Transverse colon (tissue), 4 donors: ENCODE measurements around the gene NUP205. TPM values are rescaled to one million over a fixed set of nuclear protein-coding genes. Genes with fewer than 3 reads are reported as not detected.

Experiments
- DNase-seq: peaks from one replicate; pipeline ENCODE4 v3.0.0-alpha.2; 2019
- H3K27ac ChIP-seq, 4 donors: fragments of 200-600 bp; sonication (generic); 2 replicates each; pipeline ENCODE4 v1.5.1; 2016 to 2018; ENCODE audit warnings: inconsistent platforms in 4 of 4
- H3K27me3 ChIP-seq: fragments of 200-600 bp; sonication (generic); 2 replicates; pipeline ENCODE4 v1.5.1; 2017; ENCODE audit warnings: inconsistent platforms
- H3K36me3 ChIP-seq, 4 donors: fragments of 200-600 bp; sonication (generic); 2 replicates each; pipeline ENCODE4 v1.5.1; 2017 to 2019; ENCODE audit warnings: inconsistent platforms in 4 of 4
- H3K4me1 ChIP-seq, 4 donors: fragments of 200-600 bp; sonication (generic); 2 replicates each; pipeline ENCODE4 v1.5.1; 2017 to 2020; ENCODE audit warnings: inconsistent platforms in 4 of 4
- H3K4me3 ChIP-seq, 4 donors: fragments of 200-600 bp; sonication (generic); 1 replicate in 1 of 4; 2 replicates in 3 of 4; pipeline versions ENCODE4 v1.5.1 to v1.6.1; 2017 to 2019; ENCODE audit warnings: inconsistent platforms in 4 of 4
- H3K9me3 ChIP-seq, 2 donors: fragments of 200-600 bp; sonication (generic); 2 replicates each; pipeline ENCODE4 v1.5.1; 2017 to 2019; ENCODE audit warnings: inconsistent platforms in 2 of 2
- EP300 ChIP-seq: sonication (generic); formaldehyde crosslinking; IDR thresholded peaks from one replicate; pipeline ENCODE4 v1.6.1; 2017; ENCODE audit warnings: antibody characterized with exemption, low read depth
- POLR2A ChIP-seq: fragments of 450-650 bp; IDR thresholded peaks from one replicate; pipeline ENCODE4 v1.6.1; 2016; ENCODE audit warnings: antibody characterized with exemption, mild to moderate bottlenecking, moderate library complexity
- POLR2AphosphoS5 ChIP-seq, 3 donors: sonication (generic); formaldehyde crosslinking; IDR thresholded peaks; one replicate each; pipeline ENCODE4 v1.6.1; 2016; ENCODE audit warnings: antibody characterized with exemption in 3 of 3
- WGBS, 2 donors: methylation state at CpG; one replicate each; pipeline ENCODE4 v1.1.5; 2018; ENCODE audit warnings: low coverage in 1 of 2; 5-methylcytosine and 5-hydroxymethylcytosine counted together
- in situ Hi-C, 4 donors: fragments of 200-750 bp; cut with MboI; loops; one replicate each; pipeline versions ENCODE4 v1.15.0 to v1.15.1; 2017; ENCODE audit warnings: low sequenced_read_pairs in 3 of 4, low pct_ligation_motif_present in 1 of 4, low pct_unique_long_range_greater_than_20kb in 1 of 4
- intact Hi-C: fragments of 100-400 bp; cut with DNase I; formaldehyde crosslinking; loops from one replicate; pipeline ENCODE4 v1.15.1; 2023; ENCODE audit warnings: low total_unique reads
- total RNA-seq, 4 donors: library from RNA; depleted of rRNA; stranded (reverse); fragments of >200 nt; gene quantifications; one replicate each; pipeline ENCODE4 v1.1.0, GENCODE V29; 2016
- TF ChIP-seq, protein P1 (sequence below), 5 experiments: fragments of 200-600 bp in 3 of 5; fragments of 450-650 bp in 2 of 5; sonication (generic) in 3 of 5; IDR thresholded peaks; 1 replicate in 2 of 5; 2 replicates in 3 of 5; pipeline ENCODE4 v1.5.1; 2016 to 2017; ENCODE audit warnings: antibody characterized with exemption in 5 of 5, inconsistent platforms in 3 of 5, mild to moderate bottlenecking in 2 of 5, moderate library complexity in 1 of 5

NUP205 gene
- total RNA-seq, 4 donors from 2014 or later: 23.2 to 84.5 (median 25.2) TPM

DNA sequence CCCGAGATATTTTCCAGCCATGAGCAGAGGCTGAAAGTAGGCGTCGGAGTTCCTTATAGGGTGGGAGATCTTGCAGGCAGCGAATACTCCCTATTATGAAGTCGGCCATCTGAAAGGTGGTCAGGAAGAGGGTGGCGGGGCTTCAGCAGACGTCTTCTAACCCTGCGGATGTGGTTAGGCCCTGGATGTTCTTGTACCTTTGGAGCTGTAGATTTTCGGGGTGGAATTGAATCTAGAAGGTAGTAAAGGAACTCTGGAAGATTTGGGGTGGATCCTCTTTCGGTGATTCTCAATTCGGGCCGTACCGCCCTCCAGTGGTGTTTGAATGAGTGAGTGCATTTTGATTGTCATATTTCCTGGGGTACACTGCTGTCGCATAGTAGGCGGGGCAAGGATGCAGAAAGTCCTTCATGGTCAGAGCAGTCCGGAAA is 635 bp downstream of the NUP205 start:
- peak overlapping the region; percentile 63 to 80 (median 75) for H3K4me3 ChIP-seq
- H3K27ac ChIP-seq: peak overlapping the region; percentile 91 to 93 (median 92)
- peak; percentile 59 for DNase-seq
- no peak for TF ChIP-seq POLR2AphosphoS5 (IDR thresholded peaks at IDR 0.05)
- TF ChIP-seq, protein P1, sequence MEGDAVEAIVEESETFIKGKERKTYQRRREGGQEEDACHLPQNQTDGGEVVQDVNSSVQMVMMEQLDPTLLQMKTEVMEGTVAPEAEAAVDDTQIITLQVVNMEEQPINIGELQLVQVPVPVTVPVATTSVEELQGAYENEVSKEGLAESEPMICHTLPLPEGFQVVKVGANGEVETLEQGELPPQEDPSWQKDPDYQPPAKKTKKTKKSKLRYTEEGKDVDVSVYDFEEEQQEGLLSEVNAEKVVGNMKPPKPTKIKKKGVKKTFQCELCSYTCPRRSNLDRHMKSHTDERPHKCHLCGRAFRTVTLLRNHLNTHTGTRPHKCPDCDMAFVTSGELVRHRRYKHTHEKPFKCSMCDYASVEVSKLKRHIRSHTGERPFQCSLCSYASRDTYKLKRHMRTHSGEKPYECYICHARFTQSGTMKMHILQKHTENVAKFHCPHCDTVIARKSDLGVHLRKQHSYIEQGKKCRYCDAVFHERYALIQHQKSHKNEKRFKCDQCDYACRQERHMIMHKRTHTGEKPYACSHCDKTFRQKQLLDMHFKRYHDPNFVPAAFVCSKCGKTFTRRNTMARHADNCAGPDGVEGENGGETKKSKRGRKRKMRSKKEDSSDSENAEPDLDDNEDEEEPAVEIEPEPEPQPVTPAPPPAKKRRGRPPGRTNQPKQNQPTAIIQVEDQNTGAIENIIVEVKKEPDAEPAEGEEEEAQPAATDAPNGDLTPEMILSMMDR (IDR thresholded peaks at IDR 0.05): peak; percentile 33 to 41 (median 38)
- H3K36me3 ChIP-seq: no peaks in the 10 kb centered on the region
- intact Hi-C loops: loop anchor here (5.0 kb wide), 1 partner anchor 276 kb away; no protein-coding TSS in a partner anchor
- in situ Hi-C loops: loop anchor here in 3 of 4 donors (5.0 to 25.0 kb wide), 2 partner anchors 46 to 271 kb away; partner anchors contain the start of gene CNOT4 (in 1 of the 3)
- H3K4me1 ChIP-seq: peaks cover 0 to 20% (median 7%) of the 10 kb centered on the region in 4 donors
- no peaks in the 10 kb centered on the region for H3K27me3 ChIP-seq
- whole genome bisulfite sequencing, 2 donors: 0% methylated on average over 13 to 16 of the region's 16 CpGs
- no peaks in the 10 kb centered on the region for H3K9me3 ChIP-seq

DNA sequence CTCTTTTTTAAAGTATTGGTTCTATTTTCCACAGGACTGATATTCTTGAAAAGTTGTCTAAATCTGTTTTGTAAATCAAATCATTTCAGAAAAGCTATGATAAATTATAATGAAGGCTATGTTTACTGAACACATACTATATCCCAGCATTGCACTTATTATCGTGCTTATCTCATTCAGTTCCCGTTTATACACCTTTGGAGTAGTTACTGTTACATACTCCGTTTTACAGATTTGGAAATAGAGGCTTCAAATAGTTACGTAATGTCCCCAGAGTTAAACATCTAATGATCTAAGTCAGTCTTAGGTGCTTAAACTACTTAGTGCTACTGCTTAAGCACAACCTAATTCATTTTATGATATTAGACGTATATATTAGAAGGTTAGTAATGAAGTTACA is 1.2 kb downstream of the NUP205 start:
- in situ Hi-C loops (loop anchor here in 3 of 4 donors (5.0 to 25.0 kb wide), 2 partner anchors 47 to 272 kb away; partner anchors contain the start of gene CNOT4 (in 1 of the 3)), intact Hi-C loops (loop anchor here (5.0 kb wide), 1 partner anchor 277 kb away; no protein-coding TSS in a partner anchor)
- Histone ChIP-seq H3K36me3 (no peaks in the 10 kb centered on the region), H3K27me3 (no peaks in the 10 kb centered on the region), H3K9me3 (no peaks in the 10 kb centered on the region), H3K4me1 (peaks cover 0 to 20% (median 7%) of the 10 kb centered on the region in 4 donors), H3K27ac (peak overlapping the region; percentile 91 to 93 (median 92)), H3K4me3 (peak overlapping the region in 3 of 4 donors; percentile 75 to 80 (median 75))
- DNase-seq: no peak
- TF ChIP-seq POLR2A (no peak), POLR2AphosphoS5 (IDR thresholded peaks at IDR 0.05) (no peak), EP300 (no peak)
- TF ChIP-seq, protein P1 (IDR thresholded peaks at IDR 0.05): no peak
- WGBS, 2 donors: 36 to 51% methylated on average over 4 to 5 of the region's 5 CpGs

DNA sequence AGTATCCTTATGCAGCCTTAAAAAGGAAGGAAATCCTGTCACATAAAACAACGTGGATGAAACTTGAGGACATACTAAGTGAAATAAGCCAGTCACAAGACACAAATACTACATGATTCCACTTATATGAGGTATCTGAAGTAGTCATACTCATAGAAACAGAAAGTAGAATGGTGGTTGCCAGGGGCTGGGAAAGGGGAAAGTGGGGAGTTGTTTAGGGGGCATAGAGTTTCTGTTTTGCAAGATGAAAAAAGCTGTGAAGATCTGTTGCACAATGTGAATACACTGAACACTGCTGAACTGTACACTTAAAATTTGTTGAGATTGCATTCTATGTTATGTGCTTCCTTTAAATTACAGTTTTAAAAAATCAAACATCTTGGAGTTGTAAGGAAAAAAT is 2.9 kb downstream of the NUP205 start:
- no peak overlapping the region for H3K4me3 ChIP-seq
- TF ChIP-seq, protein P1 (IDR thresholded peaks at IDR 0.05): no peak
- TF ChIP-seq EP300 (no peak), POLR2AphosphoS5 (IDR thresholded peaks at IDR 0.05) (no peak), POLR2A (no peak)
- intact Hi-C loops (no loop called here), in situ Hi-C loops (loop anchor here in 3 of 4 donors (10.0 to 25.0 kb wide), 2 partner anchors 273 to 286 kb away; no protein-coding TSS in a partner anchor)
- no peak overlapping the region for H3K27ac ChIP-seq
- no peaks in the 10 kb centered on the region for H3K27me3 ChIP-seq
- no peaks in the 10 kb centered on the region for H3K9me3 ChIP-seq
- DNase-seq: no peak
- peaks cover 0 to 20% (median 7%) of the 10 kb centered on the region in 4 donors for H3K4me1 ChIP-seq
- no peaks in the 10 kb centered on the region for H3K36me3 ChIP-seq
- WGBS, 2 donors: 33 to 54% methylated on average over 1 of the region's 1 CpG

DNA sequence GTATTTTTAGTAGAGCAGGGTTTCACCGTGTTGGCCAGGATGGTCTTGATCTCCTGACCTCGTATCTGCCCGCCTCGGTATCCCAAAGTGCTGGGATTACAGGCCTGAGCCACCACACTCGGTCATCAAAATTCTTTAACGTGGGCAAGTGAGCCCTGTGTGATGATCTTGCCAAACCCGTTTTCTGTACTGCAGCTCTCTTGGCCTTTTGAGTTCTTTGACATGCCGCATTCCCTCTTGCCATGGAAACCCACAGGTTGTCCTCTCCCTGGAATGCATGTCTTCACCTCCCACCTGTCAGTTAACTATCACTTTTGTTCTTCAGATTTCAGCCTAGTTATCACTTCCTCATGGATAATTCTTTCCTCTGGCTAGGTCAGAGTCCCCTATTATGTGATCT is 5.0 kb downstream of the NUP205 start:
- Histone ChIP-seq H3K4me1 (peaks cover 0 to 20% (median 7%) of the 10 kb centered on the region in 4 donors), H3K4me3 (no peak overlapping the region), H3K9me3 (no peaks in the 10 kb centered on the region), H3K27ac (no peak overlapping the region), H3K27me3 (no peaks in the 10 kb centered on the region), H3K36me3 (no peaks in the 10 kb centered on the region)
- DNase-seq: no peak
- in situ Hi-C loops (loop anchor here in 3 of 4 donors (10.0 to 25.0 kb wide), 2 partner anchors 275 to 288 kb away; no protein-coding TSS in a partner anchor), intact Hi-C loops (no loop called here)
- WGBS, 2 donors: 88 to 96% methylated on average over 4 to 8 of the region's 8 CpGs
- TF ChIP-seq, protein P1 (IDR thresholded peaks at IDR 0.05): no peak
- TF ChIP-seq EP300 (no peak), POLR2A (no peak), POLR2AphosphoS5 (IDR thresholded peaks at IDR 0.05) (no peak)
